CD14-positive monocyte (primary cell): ENCODE results near the gene CDC42BPB. TPM values are rescaled to one million over a fixed set of nuclear protein-coding genes. Genes with fewer than 3 reads are reported as not detected.

Source experiments
- DNase-seq, 3 donors: peaks; one replicate each; pipeline ENCODE4 v3.0.0-alpha.2; 2011 to 2022
- H2AFZ ChIP-seq: 2 replicates; pipeline ENCODE4 v1.6.0; 2012; ENCODE audit warnings: mild to moderate bottlenecking, low read depth, low read length, inconsistent platforms; ENCODE audit not compliant: insufficient read depth, poor library complexity, severe bottlenecking
- H3K27ac ChIP-seq, 2 donors: 1 replicate in 1 of 2; 2 replicates in 1 of 2; pipeline ENCODE4 v1.5.1; 2012 to 2013; ENCODE audit warnings: low read length in 2 of 2, control low read depth in 1 of 2, inconsistent platforms in 1 of 2, low read depth in 1 of 2, mild to moderate bottlenecking in 1 of 2
- H3K27me3 ChIP-seq, 2 donors: one replicate each; pipeline versions ENCODE4 v1.6.0 to v1.6.1; 2011 to 2013; ENCODE audit warnings: low read length in 2 of 2; ENCODE audit not compliant: control insufficient read depth in 2 of 2, insufficient read depth in 2 of 2
- H3K36me3 ChIP-seq, 2 donors: replicated peaks in 1 of 2; 1 replicate in 1 of 2; 2 replicates in 1 of 2; pipeline versions ENCODE4 v1.5.1 to v1.6.1; 2012 to 2013; ENCODE audit warnings: low read length in 2 of 2, control low read depth in 1 of 2, inconsistent platforms in 1 of 2, mild to moderate bottlenecking in 1 of 2; ENCODE audit not compliant: insufficient read depth in 2 of 2, control insufficient read depth in 1 of 2
- H3K4me1 ChIP-seq, 2 donors: 1 replicate in 1 of 2; 2 replicates in 1 of 2; pipeline versions ENCODE4 v1.5.1 to v1.6.1; 2012 to 2013; ENCODE audit warnings: low read length in 2 of 2, control low read depth in 1 of 2, inconsistent platforms in 1 of 2, mild to moderate bottlenecking in 1 of 2, moderate library complexity in 1 of 2; ENCODE audit not compliant: insufficient read depth in 2 of 2, control insufficient read depth in 1 of 2
- H3K4me2 ChIP-seq: replicated peaks from 2 replicates; pipeline ENCODE3; 2012; ENCODE audit warnings: low read length, moderate library complexity, mild to moderate bottlenecking; ENCODE audit not compliant: poor library complexity, severe bottlenecking; ENCODE audit errors: extremely low read depth
- H3K4me3 ChIP-seq, 3 experiments: fragments of 200-600 bp in 1 of 3; sonication (generic) in 1 of 3; replicated peaks in 1 of 3; 1 replicate in 2 of 3; 2 replicates in 1 of 3; pipeline ENCODE4 v1.5.1; 2011 to 2013; ENCODE audit warnings: low read length in 3 of 3, mild to moderate bottlenecking in 3 of 3, control low read depth in 2 of 3, low read depth in 2 of 3, inconsistent platforms in 1 of 3, moderate library complexity in 1 of 3
- H3K79me2 ChIP-seq: 2 replicates; pipeline ENCODE4 v1.6.0; 2012; ENCODE audit warnings: mild to moderate bottlenecking, control low read depth, inconsistent platforms, low read length, moderate library complexity; ENCODE audit not compliant: insufficient read depth
- H3K9ac ChIP-seq: 2 replicates; pipeline ENCODE4 v1.6.0; 2017; ENCODE audit warnings: low read length, mild to moderate bottlenecking; ENCODE audit not compliant: insufficient read depth, poor library complexity, severe bottlenecking
- H3K9me3 ChIP-seq, 2 donors: replicated peaks in 1 of 2; 1 replicate in 1 of 2; 2 replicates in 1 of 2; pipeline versions ENCODE4 v1.5.1 to v1.6.1; 2012 to 2013; ENCODE audit warnings: low read length in 2 of 2, control low read depth in 1 of 2; ENCODE audit not compliant: control insufficient read depth in 1 of 2, insufficient read depth in 1 of 2
- H4K20me1 ChIP-seq: 2 replicates; pipeline ENCODE4 v1.6.0; 2012; ENCODE audit warnings: mild to moderate bottlenecking, low read length, control low read depth, moderate library complexity; ENCODE audit not compliant: insufficient read depth
- H3K27ac Mint-ChIP-seq, 7 donors: one replicate each; pipeline ENCODE4 v1.8.0; 2020; ENCODE audit warnings: mild to moderate bottlenecking in 7 of 7, mixed read lengths in 7 of 7, moderate library complexity in 6 of 7, inconsistent platforms in 2 of 7
- H3K27me3 Mint-ChIP-seq, 3 donors: one replicate each; pipeline ENCODE4 v1.8.0; 2021 to 2022; ENCODE audit warnings: low read depth in 3 of 3, mild to moderate bottlenecking in 3 of 3, mixed read lengths in 3 of 3, moderate library complexity in 3 of 3, inconsistent platforms in 1 of 3
- H3K36me3 Mint-ChIP-seq, 2 donors: one replicate each; pipeline ENCODE4 v1.8.0; 2020; ENCODE audit warnings: mixed read lengths in 2 of 2, inconsistent platforms in 1 of 2, mild to moderate bottlenecking in 1 of 2
- H3K4me1 Mint-ChIP-seq: one replicate; pipeline ENCODE4 v1.8.0; 2020; ENCODE audit warnings: mild to moderate bottlenecking, mixed read lengths
- H3K4me3 Mint-ChIP-seq, 2 donors: one replicate each; pipeline ENCODE4 v1.8.0; 2020; ENCODE audit warnings: mild to moderate bottlenecking in 2 of 2, mixed read lengths in 2 of 2, moderate library complexity in 1 of 2
- H3K9me3 Mint-ChIP-seq, 7 donors: one replicate each; pipeline ENCODE4 v1.8.0; 2020 to 2022; ENCODE audit warnings: mixed read lengths in 7 of 7, mild to moderate bottlenecking in 6 of 7, moderate library complexity in 6 of 7, inconsistent platforms in 2 of 7
- CTCF ChIP-seq: fragments of 200-600 bp; IDR thresholded peaks from one replicate; pipeline ENCODE4 v1.8.0; 2022; ENCODE audit warnings: antibody characterized with exemption, mild to moderate bottlenecking
- WGBS: methylation state at CpG from one replicate; pipeline ENCODE4 v1.1.5; 2013; ENCODE audit warnings: missing lambda C conversion rate; ENCODE audit not compliant: insufficient coverage; 5-methylcytosine and 5-hydroxymethylcytosine counted together
- intact Hi-C, 2 donors: fragments of 100-400 bp; cut with micrococcal nuclease; formaldehyde crosslinking; loops; one replicate each; pipeline versions ENCODE4 v1.15.0 to v1.15.1; 2023
- polyA plus RNA-seq, 3 donors: library from polyadenylated mRNA; depleted of rRNA in 1 of 3; unstranded in 2 of 3; stranded (reverse) in 1 of 3; fragments of 300-500 nt in 2 of 3; fragments of >200 nt in 1 of 3; fragmentation: Illumina TruSeq in 2 of 3; gene quantifications; 1 replicate in 2 of 3; 2 replicates in 1 of 3; pipeline ENCODE4 v1.2.3, GENCODE V29; 2012 to 2021

The CDC42BPB gene
- polyA plus RNA-seq, 3 donors: 0.25 to 19.0 (median 0.60) TPM

- Histone ChIP-seq H3K36me3 (peaks cover 0 to 23% of the 10 kb centered on the region in 2 donors), H3K4me1 (no peaks in the 10 kb centered on the region), H3K9me3 (no peaks in the 10 kb centered on the region), H3K4me2 (no peak overlapping the region), H2AFZ (no peak overlapping the region), H3K9ac (no peak overlapping the region), H4K20me1 (no peaks in the 10 kb centered on the region), H3K79me2 (no peaks in the 10 kb centered on the region), H3K27ac (no peak overlapping the region), H3K4me3 (no peak overlapping the region), H3K27me3 (no peaks in the 10 kb centered on the region)
- intact Hi-C loops: no loop called here
- no peaks in the 10 kb centered on the region for H3K4me1 Mint-ChIP-seq
- no peak for TF ChIP-seq CTCF
- WGBS: 100% methylated on average over 9 of the region's 21 CpGs
- H3K9me3 Mint-ChIP-seq: peaks cover 0 to 7% (median 0%) of the 10 kb centered on the region in 7 donors
- H3K36me3 Mint-ChIP-seq: peaks cover 36 to 43% of the 10 kb centered on the region in 2 donors
- no peak overlapping the region for H3K4me3 Mint-ChIP-seq
- peaks cover 0 to 2% (median 1%) of the 10 kb centered on the region in 3 donors for H3K27me3 Mint-ChIP-seq
- no peak for DNase-seq
- no peak overlapping the region for H3K27ac Mint-ChIP-seq
Measured at GRCh38 chr14:102999227-102999895, 58.0 kb downstream of the CDC42BPB start.

- no peak for DNase-seq
- Mint-ChIP-seq H3K27me3 (peaks cover 0 to 2% (median 1%) of the 10 kb centered on the region in 3 donors), H3K9me3 (peaks cover 0 to 7% (median 0%) of the 10 kb centered on the region in 7 donors), H3K36me3 (peaks cover 36 to 38% of the 10 kb centered on the region in 2 donors), H3K4me1 (peaks cover 2% of the 10 kb centered on the region), H3K27ac (no peak overlapping the region), H3K4me3 (no peak overlapping the region)
- TF ChIP-seq CTCF: no peak
- WGBS: 78% methylated on average over 2 of the region's 6 CpGs
- Histone ChIP-seq H3K9me3 (no peaks in the 10 kb centered on the region), H4K20me1 (no peaks in the 10 kb centered on the region), H2AFZ (no peak overlapping the region), H3K4me1 (no peaks in the 10 kb centered on the region), H3K4me3 (no peak overlapping the region), H3K4me2 (no peak overlapping the region), H3K27ac (no peak overlapping the region), H3K27me3 (no peaks in the 10 kb centered on the region), H3K79me2 (no peaks in the 10 kb centered on the region), H3K36me3 (peaks cover 0 to 23% of the 10 kb centered on the region in 2 donors), H3K9ac (no peak overlapping the region)
- intact Hi-C loops: no loop called here
Measured at GRCh38 chr14:102998393-102998792, 59.0 kb downstream of the CDC42BPB start.
